H1 (cell line): ENCODE data around the gene LCORL. TPM values are rescaled to one million over a fixed set of nuclear protein-coding genes. Genes with fewer than 3 reads are reported as not detected.

Source experiments
- BACH1 ChIP-seq: IDR thresholded peaks from 2 replicates; pipeline ENCODE4 v1.6.1; 2012; ENCODE audit warnings: low read length, improper control_type of control experiment
- FOSL1 ChIP-seq: IDR thresholded peaks from 2 replicates; pipeline ENCODE4 v1.6.1; 2011; ENCODE audit warnings: mild to moderate bottlenecking, low read depth, low read length, moderate library complexity; ENCODE audit not compliant: insufficient read depth
- POLR2A ChIP-seq, 2 experiments: IDR thresholded peaks; 1 replicate in 1 of 2; 2 replicates in 1 of 2; pipeline ENCODE4 v1.6.1; 2011; ENCODE audit warnings: low read depth in 2 of 2, low read length in 2 of 2, mild to moderate bottlenecking in 2 of 2; ENCODE audit errors: control extremely low read depth in 1 of 2
- SP4 ChIP-seq: IDR thresholded peaks from 2 replicates; pipeline ENCODE4 v1.6.1; 2012; ENCODE audit warnings: low read length, inconsistent platforms
- polyA plus RNA-seq, 7 experiments: library from polyadenylated mRNA; depleted of rRNA in 3 of 7; stranded (reverse) in 5 of 7; unstranded in 2 of 7; fragments of >200 nt in 5 of 7; fragments of 200-250 nt in 2 of 7; gene quantifications; 1 replicate in 5 of 7; 2 replicates in 1 of 7; 4 replicates in 1 of 7; pipeline versions ENCODE4 v1.2.1 to v1.2.3, GENCODE V29; 2011 to 2013; ENCODE audit warnings: missing spikeins in 2 of 7, mixed read lengths in 2 of 7
- total RNA-seq: library from RNA; stranded (reverse); fragmentation: NEBNext Ultra II Directional; extraction: Animal tissue kit (Norgen Biotek cat#: 25700); gene quantifications from 2 replicates; pipeline ENCODE4 v1.2.1, GENCODE V29; 2021
- TF ChIP-seq, protein P1 (sequence below): fragments of 300-600 bp; sonication (generic); IDR thresholded peaks from 2 replicates; pipeline ENCODE4 v1.7.1; 2012; ENCODE audit warnings: low read length, moderate library complexity, mild to moderate bottlenecking, inconsistent platforms; ENCODE audit not compliant: insufficient replicate concordance

Gene LCORL
- total and polyA plus RNA-seq, 2 of the 8 experiments (the other 6 are each of a cell fraction or from before 2014, with no cell fraction given) = 2.2 to 19.2 TPM

DNA sequence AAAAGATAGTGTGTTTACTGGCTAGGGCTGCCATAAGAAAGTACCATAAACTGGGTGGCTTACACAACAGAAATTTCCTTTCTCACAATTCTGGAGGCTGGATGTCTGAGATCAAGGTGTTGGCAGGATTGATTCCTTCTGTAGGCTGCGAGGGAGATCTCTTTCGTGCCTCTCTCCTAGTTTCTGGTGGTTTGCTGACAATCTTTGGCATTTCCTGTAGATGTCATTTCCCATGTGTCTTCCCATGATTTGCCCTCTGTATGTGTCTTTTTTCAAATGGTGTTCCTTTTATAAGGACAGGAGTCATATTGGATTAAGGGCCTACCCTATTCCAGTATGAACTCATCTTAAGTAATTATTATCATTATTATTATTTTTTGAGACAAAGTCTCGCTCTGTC is 27.9 kb upstream of the LCORL start (continued):
- TF ChIP-seq, protein P1, sequence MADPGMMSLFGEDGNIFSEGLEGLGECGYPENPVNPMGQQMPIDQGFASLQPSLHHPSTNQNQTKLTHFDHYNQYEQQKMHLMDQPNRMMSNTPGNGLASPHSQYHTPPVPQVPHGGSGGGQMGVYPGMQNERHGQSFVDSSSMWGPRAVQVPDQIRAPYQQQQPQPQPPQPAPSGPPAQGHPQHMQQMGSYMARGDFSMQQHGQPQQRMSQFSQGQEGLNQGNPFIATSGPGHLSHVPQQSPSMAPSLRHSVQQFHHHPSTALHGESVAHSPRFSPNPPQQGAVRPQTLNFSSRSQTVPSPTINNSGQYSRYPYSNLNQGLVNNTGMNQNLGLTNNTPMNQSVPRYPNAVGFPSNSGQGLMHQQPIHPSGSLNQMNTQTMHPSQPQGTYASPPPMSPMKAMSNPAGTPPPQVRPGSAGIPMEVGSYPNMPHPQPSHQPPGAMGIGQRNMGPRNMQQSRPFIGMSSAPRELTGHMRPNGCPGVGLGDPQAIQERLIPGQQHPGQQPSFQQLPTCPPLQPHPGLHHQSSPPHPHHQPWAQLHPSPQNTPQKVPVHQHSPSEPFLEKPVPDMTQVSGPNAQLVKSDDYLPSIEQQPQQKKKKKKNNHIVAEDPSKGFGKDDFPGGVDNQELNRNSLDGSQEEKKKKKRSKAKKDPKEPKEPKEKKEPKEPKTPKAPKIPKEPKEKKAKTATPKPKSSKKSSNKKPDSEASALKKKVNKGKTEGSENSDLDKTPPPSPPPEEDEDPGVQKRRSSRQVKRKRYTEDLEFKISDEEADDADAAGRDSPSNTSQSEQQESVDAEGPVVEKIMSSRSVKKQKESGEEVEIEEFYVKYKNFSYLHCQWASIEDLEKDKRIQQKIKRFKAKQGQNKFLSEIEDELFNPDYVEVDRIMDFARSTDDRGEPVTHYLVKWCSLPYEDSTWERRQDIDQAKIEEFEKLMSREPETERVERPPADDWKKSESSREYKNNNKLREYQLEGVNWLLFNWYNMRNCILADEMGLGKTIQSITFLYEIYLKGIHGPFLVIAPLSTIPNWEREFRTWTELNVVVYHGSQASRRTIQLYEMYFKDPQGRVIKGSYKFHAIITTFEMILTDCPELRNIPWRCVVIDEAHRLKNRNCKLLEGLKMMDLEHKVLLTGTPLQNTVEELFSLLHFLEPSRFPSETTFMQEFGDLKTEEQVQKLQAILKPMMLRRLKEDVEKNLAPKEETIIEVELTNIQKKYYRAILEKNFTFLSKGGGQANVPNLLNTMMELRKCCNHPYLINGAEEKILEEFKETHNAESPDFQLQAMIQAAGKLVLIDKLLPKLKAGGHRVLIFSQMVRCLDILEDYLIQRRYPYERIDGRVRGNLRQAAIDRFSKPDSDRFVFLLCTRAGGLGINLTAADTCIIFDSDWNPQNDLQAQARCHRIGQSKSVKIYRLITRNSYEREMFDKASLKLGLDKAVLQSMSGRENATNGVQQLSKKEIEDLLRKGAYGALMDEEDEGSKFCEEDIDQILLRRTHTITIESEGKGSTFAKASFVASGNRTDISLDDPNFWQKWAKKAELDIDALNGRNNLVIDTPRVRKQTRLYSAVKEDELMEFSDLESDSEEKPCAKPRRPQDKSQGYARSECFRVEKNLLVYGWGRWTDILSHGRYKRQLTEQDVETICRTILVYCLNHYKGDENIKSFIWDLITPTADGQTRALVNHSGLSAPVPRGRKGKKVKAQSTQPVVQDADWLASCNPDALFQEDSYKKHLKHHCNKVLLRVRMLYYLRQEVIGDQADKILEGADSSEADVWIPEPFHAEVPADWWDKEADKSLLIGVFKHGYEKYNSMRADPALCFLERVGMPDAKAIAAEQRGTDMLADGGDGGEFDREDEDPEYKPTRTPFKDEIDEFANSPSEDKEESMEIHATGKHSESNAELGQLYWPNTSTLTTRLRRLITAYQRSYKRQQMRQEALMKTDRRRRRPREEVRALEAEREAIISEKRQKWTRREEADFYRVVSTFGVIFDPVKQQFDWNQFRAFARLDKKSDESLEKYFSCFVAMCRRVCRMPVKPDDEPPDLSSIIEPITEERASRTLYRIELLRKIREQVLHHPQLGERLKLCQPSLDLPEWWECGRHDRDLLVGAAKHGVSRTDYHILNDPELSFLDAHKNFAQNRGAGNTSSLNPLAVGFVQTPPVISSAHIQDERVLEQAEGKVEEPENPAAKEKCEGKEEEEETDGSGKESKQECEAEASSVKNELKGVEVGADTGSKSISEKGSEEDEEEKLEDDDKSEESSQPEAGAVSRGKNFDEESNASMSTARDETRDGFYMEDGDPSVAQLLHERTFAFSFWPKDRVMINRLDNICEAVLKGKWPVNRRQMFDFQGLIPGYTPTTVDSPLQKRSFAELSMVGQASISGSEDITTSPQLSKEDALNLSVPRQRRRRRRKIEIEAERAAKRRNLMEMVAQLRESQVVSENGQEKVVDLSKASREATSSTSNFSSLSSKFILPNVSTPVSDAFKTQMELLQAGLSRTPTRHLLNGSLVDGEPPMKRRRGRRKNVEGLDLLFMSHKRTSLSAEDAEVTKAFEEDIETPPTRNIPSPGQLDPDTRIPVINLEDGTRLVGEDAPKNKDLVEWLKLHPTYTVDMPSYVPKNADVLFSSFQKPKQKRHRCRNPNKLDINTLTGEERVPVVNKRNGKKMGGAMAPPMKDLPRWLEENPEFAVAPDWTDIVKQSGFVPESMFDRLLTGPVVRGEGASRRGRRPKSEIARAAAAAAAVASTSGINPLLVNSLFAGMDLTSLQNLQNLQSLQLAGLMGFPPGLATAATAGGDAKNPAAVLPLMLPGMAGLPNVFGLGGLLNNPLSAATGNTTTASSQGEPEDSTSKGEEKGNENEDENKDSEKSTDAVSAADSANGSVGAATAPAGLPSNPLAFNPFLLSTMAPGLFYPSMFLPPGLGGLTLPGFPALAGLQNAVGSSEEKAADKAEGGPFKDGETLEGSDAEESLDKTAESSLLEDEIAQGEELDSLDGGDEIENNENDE = no peak
- no peak for TF ChIP-seq POLR2A (IDR thresholded peaks at IDR 0.05; ENCODE audit: control extremely low read depth in 1 of 2, low read depth in 2 of 2, low read length in 2 of 2)
- TF ChIP-seq BACH1 = no peak
- TF ChIP-seq FOSL1 = no peak
- TF ChIP-seq SP4 = no peak
